Choroid plexus epithelial cell (primary cell): ENCODE data around the gene CHAT.

Source experiments
- DNase-seq: peaks from one replicate; pipeline ENCODE4 v3.0.0-alpha.2; 2010; ENCODE audit warnings: low read depth
- H3K4me3 ChIP-seq: 2 replicates; pipeline ENCODE4 v1.5.1; 2011; ENCODE audit warnings: low read depth, mild to moderate bottlenecking, control low read depth, low read length, moderate library complexity
- TF ChIP-seq, protein P1 (sequence below): conservative IDR thresholded peaks from 2 replicates; pipeline ENCODE4 v1.5.1; 2011; ENCODE audit warnings: low read depth, mild to moderate bottlenecking, control low read depth, inconsistent platforms, low read length, moderate library complexity

Gene CHAT

GRCh38 chr10:49575489-49576072 is 38.3 kb upstream of the CHAT start:
- TF ChIP-seq, protein P1, sequence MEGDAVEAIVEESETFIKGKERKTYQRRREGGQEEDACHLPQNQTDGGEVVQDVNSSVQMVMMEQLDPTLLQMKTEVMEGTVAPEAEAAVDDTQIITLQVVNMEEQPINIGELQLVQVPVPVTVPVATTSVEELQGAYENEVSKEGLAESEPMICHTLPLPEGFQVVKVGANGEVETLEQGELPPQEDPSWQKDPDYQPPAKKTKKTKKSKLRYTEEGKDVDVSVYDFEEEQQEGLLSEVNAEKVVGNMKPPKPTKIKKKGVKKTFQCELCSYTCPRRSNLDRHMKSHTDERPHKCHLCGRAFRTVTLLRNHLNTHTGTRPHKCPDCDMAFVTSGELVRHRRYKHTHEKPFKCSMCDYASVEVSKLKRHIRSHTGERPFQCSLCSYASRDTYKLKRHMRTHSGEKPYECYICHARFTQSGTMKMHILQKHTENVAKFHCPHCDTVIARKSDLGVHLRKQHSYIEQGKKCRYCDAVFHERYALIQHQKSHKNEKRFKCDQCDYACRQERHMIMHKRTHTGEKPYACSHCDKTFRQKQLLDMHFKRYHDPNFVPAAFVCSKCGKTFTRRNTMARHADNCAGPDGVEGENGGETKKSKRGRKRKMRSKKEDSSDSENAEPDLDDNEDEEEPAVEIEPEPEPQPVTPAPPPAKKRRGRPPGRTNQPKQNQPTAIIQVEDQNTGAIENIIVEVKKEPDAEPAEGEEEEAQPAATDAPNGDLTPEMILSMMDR, result no peak
- no peak for DNase-seq
- no peak overlapping the region for H3K4me3 ChIP-seq

GRCh38 chr10:49577182-49577925 is 36.5 kb upstream of the CHAT start:
- no peak overlapping the region for H3K4me3 ChIP-seq
- DNase-seq, result no peak
- TF ChIP-seq, protein P1, result no peak

DNA sequence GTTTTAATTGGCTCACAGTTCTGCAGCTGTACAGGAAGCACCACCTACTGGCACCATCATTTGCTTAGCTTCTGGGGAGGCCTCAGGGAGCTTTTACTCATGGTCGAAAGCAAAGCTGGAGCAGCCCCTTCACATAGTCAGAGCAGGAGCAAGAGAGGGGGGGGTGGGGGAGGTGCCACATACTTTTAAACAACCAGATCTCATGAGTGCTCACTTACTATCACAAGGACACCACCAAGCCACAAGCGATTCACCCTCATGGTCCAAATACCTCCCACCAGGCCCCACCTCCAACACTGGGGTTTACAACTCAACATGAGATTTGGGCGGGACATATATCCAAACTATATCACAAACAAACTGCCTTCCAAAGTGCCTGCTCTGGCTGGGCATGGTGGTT is 35.4 kb upstream of the CHAT start:
- DNase-seq, result no peak
- TF ChIP-seq, protein P1, result no peak
- no peak overlapping the region for H3K4me3 ChIP-seq

- H3K4me3 ChIP-seq, result no peak overlapping the region
- no peak for DNase-seq
- TF ChIP-seq, protein P1, result no peak
Measured at GRCh38 chr10:49579621-49580020, 34.2 kb upstream of the CHAT start.

DNA sequence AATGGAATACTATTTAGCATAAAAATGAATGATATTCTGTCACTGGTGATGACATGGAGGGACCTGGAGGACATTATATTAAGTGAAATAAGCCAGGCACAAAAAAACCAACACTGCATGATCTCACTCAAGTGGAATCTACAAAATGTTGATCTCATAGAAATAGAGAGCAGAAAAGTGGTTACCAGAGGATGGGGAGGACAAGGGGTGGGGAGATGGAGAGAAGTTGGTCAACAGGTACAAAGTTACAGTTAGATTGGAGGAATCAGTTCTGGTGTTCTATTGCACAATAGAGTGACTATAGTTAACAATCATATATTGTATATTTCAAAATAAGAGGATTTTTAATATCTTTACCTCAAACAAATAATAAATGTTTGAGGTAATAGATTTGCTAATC is 28.4 kb upstream of the CHAT start:
- H3K4me3 ChIP-seq, result no peak overlapping the region
- DNase-seq, result peak; percentile 65
- TF ChIP-seq, protein P1, result no peak

- TF ChIP-seq, protein P1, result no peak
- DNase-seq, result no peak
- no peak overlapping the region for H3K4me3 ChIP-seq
Measured at GRCh38 chr10:49587981-49588380, 25.9 kb upstream of the CHAT start.
